Activated naive CD8-positive, alpha-beta T cell treated with anti-CD3 and anti-CD28 coated beads, Interleukin-2, amount 10 ng/mL, durations not matched to agents 7 days and 5 days (primary cell): Measurements from ENCODE around the gene AHDC1. TPM values are rescaled to one million over a fixed set of nuclear protein-coding genes. Genes with fewer than 3 reads are reported as not detected.
A peak's percentile ranks its signal among the peaks of the same experiment; 100 is the strongest.

ENCODE experiments used
- ATAC-seq: fragments of 150-1000 bp; cut with Tn5 transposase; one replicate; pipeline ENCODE4 v1.10.0; 2021; ENCODE audit warnings: low read depth, moderate library complexity
- POLR2A ChIA-PET: fragments of 350-600 bp; sonication (Branson Sonifier 250); formaldehyde crosslinking; loops from one replicate; lab custom pipeline; 2021; ENCODE audit warnings: antibody characterized with exemption; lab: Charles Lee
- DNase-seq: peaks from one replicate; pipeline ENCODE4 v3.0.0; 2021
- H3K27ac Mint-ChIP-seq: one replicate; pipeline ENCODE4 v1.8.0; 2022; ENCODE audit warnings: mild to moderate bottlenecking, mixed read lengths
- H3K27me3 Mint-ChIP-seq: one replicate; pipeline ENCODE4 v1.8.0; 2022; ENCODE audit warnings: mild to moderate bottlenecking, moderate library complexity, mixed read lengths
- H3K36me3 Mint-ChIP-seq: one replicate; pipeline ENCODE4 v1.8.0; 2021; ENCODE audit warnings: mild to moderate bottlenecking, mixed read lengths
- H3K4me1 Mint-ChIP-seq: one replicate; pipeline ENCODE4 v1.8.0; 2021; ENCODE audit warnings: mixed read lengths
- H3K4me3 Mint-ChIP-seq: one replicate; pipeline ENCODE4 v1.8.0; 2022; ENCODE audit warnings: mild to moderate bottlenecking, moderate library complexity, mixed read lengths
- H3K9me3 Mint-ChIP-seq: one replicate; pipeline ENCODE4 v1.8.0; 2021; ENCODE audit warnings: mixed read lengths
- total RNA-seq, 2 experiments: library from RNA; stranded (reverse); gene quantifications; one replicate each; pipeline ENCODE4 v1.2.3, GENCODE V29; 2021

AHDC1 gene
- total RNA-seq, 2 experiments from 2014 or later, result 21.6 to 22.2 TPM

- peaks cover 16% of the 10 kb centered on the region for H3K4me1 Mint-ChIP-seq
- H3K4me3 Mint-ChIP-seq, result no peak overlapping the region
- no peak for DNase-seq
- ATAC-seq, result no peak
- H3K9me3 Mint-ChIP-seq, result no peaks in the 10 kb centered on the region
- peaks cover 3% of the 10 kb centered on the region for H3K36me3 Mint-ChIP-seq
- H3K27me3 Mint-ChIP-seq, result peaks cover 10% of the 10 kb centered on the region
- H3K27ac Mint-ChIP-seq, result no peak overlapping the region
- POLR2A ChIA-PET, result no interaction called here
Measured at GRCh38 chr1:27572679-27573426, 31.1 kb downstream of the AHDC1 start.

DNA sequence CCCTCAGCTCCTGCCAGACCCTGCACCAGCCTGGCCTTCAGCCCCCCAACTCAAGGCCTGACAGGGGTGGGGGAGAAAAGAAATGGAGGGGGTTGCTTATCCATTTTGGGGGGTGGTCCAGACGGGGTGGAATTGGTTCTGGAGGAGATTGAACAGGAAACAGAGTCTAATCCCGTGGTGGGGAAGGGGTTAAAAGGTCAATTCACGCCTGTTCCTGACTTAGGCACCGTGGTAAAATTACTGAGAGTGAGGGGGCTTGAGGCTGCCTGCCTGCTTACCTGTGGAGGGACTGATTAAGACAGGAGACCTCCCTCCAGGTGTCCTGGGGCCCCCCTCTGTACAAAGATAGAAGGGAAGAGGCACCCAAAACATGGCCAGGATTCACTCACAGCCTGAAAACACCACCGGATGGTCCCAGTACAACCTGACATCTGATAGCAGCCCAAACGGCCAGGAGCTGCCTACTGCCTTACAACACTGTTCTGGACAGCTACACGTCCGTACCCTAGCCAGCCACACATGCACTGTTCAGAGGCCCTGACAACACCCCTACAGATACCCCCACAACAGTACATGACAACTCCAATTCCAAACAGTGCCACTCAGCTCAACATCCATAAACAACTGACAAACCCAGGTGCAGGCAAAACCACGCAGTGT lies 31.8 kb downstream of the AHDC1 start:
- Mint-ChIP-seq H3K4me1 (peaks cover 17% of the 10 kb centered on the region), H3K27me3 (peaks cover 10% of the 10 kb centered on the region), H3K27ac (no peak overlapping the region), H3K4me3 (no peak overlapping the region), H3K9me3 (no peaks in the 10 kb centered on the region), H3K36me3 (peaks cover 3% of the 10 kb centered on the region)
- ATAC-seq, result no peak
- no peak for DNase-seq
- POLR2A ChIA-PET, result no interaction called here

DNA sequence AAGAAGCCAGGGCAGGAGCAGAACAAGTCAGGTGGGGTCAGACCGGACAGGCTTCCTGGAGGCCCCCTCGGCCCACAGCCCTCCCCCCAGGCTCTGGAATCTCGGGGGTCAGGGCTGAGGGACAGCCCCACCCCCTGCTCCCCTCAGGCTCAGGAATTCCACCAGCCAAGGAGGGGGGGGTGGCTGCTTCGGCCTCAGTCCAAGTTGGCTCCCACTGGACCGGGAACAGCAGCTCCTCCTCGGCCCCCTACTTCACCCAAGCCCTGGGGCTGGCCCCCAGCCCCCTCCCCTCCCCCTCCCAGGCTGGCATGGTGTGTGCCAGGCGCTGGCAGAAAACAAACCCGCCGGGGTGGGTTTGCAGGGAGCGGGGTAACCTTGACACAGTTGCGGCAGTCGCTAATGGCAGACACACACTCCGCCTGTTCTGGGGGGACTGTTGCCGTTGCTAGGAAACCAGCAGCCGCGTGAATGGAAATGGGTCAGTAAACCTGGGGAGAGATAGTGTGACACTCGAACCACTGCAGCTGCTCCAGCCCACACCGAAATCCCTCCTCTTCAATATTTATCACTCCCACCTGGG lies 32.4 kb downstream of the AHDC1 start:
- Mint-ChIP-seq H3K9me3 (no peaks in the 10 kb centered on the region), H3K27me3 (peaks cover 4% of the 10 kb centered on the region), H3K4me1 (peaks cover 17% of the 10 kb centered on the region), H3K36me3 (peaks cover 3% of the 10 kb centered on the region), H3K4me3 (no peak overlapping the region), H3K27ac (no peak overlapping the region)
- no peak for ATAC-seq
- POLR2A ChIA-PET, result no interaction called here
- DNase-seq, result no peak

DNA sequence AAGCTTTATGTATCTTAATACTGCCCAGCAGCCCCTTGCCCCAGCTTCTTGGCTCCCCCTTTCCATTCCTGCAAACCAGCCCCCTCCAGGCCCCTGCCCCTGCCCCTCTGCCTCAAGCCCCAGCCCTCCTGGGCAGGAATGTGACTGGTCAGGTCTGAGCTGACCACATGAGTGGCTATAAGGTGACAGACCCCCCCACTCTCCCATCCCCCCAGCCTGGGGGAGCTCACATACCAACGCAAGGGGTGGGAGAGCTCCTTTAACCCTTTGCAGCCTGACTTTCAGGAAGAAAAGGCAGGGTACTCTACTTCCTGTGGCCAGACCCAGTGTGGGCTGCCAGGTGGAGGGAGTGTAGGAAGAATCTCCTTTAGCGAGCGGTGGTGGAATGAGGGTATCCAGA lies 33.2 kb downstream of the AHDC1 start:
- Mint-ChIP-seq H3K27ac (no peak overlapping the region), H3K4me3 (no peak overlapping the region), H3K36me3 (peaks cover 3% of the 10 kb centered on the region), H3K27me3 (peaks cover 3% of the 10 kb centered on the region), H3K9me3 (no peaks in the 10 kb centered on the region), H3K4me1 (peaks cover 20% of the 10 kb centered on the region)
- ATAC-seq (no peak), DNase-seq (no peak)
- POLR2A ChIA-PET, result no interaction called here

DNA sequence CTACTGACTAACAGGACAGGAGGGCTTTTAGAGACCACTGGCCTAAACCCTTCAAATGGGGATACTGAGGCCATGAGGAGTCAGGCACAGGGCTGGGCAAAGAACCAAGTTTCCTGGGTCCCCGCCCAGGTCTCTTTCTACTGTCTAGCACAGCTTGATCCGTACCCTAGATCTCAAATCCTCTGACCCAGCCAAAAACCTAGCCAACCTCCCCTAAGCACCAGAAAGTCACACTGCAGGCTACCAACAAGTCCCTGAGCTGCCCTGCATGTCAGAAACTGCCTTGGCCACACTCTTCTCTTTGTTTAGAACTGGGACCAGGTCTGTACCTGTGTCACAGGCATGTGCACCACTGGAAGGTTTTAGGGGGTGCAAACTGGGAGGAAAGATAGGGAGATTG lies 33.6 kb downstream of the AHDC1 start:
- no peak overlapping the region for H3K27ac Mint-ChIP-seq

DNA sequence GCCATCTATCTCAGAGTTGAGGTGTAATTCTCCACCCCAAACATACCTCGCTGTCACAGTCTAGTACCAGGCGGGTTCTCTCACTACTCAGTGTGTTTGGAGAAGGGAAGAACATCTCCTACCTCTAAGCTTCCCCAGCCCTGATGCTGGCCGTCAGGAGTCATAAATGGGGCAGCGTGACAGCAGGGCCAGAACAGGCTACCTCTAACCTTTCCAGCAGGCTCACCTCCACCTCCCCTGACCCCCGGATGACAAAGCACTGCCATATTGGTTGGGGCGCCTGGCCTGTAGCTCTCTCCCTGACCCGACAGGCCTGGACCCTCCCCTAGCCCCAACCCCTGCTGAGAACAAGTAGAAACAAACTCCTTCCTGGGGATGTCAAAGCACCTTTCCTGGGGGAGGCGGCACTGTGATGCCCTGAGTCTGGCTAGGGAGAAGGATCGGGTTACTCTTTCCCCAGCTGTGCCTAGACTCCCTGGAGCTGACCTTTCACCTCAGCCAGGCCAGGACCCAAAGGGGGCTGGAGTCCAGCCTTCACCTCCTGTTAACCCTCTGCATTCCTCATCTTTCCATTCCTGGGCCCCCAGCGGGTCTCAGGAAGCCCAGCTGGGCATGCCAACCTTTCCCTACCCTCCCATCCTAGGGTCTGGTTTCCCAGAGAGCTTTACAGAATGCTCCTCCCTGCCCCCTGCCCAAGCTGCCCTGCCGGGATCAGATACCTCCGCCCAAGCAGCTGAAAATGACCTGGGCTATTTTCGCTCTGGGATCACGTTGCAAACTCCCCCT lies 34.2 kb downstream of the AHDC1 start:
- H3K9me3 Mint-ChIP-seq, result no peaks in the 10 kb centered on the region
- DNase-seq (no peak), ATAC-seq (no peak)
- POLR2A ChIA-PET, result no interaction called here
- H3K4me3 Mint-ChIP-seq, result peak overlapping the region; percentile 69
- H3K36me3 Mint-ChIP-seq, result peaks cover 3% of the 10 kb centered on the region
- H3K27ac Mint-ChIP-seq, result no peak overlapping the region
- peaks cover 3% of the 10 kb centered on the region for H3K27me3 Mint-ChIP-seq
- peaks cover 20% of the 10 kb centered on the region for H3K4me1 Mint-ChIP-seq

More for the DNA sequence above, 33.6 kb downstream of the AHDC1 start:
- Mint-ChIP-seq H3K4me1 (peaks cover 20% of the 10 kb centered on the region), H3K36me3 (peaks cover 3% of the 10 kb centered on the region), H3K9me3 (no peaks in the 10 kb centered on the region), H3K27me3 (peaks cover 3% of the 10 kb centered on the region), H3K4me3 (no peak overlapping the region)
- no peak for ATAC-seq
- POLR2A ChIA-PET, result no interaction called here
- DNase-seq, result no peak

- ATAC-seq (no peak), DNase-seq (no peak)
- Mint-ChIP-seq H3K4me3 (peak overlapping the region; percentile 69), H3K27ac (peak overlapping the region; percentile 56), H3K9me3 (no peaks in the 10 kb centered on the region), H3K36me3 (no peaks in the 10 kb centered on the region), H3K27me3 (no peaks in the 10 kb centered on the region), H3K4me1 (peaks cover 16% of the 10 kb centered on the region)
- POLR2A ChIA-PET, result interaction anchor here (1.0 to 1.5 kb wide), 2 partner anchors 36 to 49 kb away, joined by 3 to 5 read pairs; no protein-coding TSS in a partner anchor
Measured at GRCh38 chr1:27569088-27569460, 34.9 kb downstream of the AHDC1 start.

- ATAC-seq, result peak; percentile 92
- Mint-ChIP-seq H3K9me3 (no peaks in the 10 kb centered on the region), H3K4me1 (peaks cover 21% of the 10 kb centered on the region), H3K4me3 (peak overlapping the region; percentile 70), H3K36me3 (no peaks in the 10 kb centered on the region), H3K27ac (no peak overlapping the region), H3K27me3 (no peaks in the 10 kb centered on the region)
- POLR2A ChIA-PET, result interaction anchor here (1.0 to 1.7 kb wide), 4 partner anchors 12 to 78 kb away, joined by 3 to 5 read pairs (median 4); partner anchors contain the start of gene WASF2
- DNase-seq, result peak; percentile 97
Measured at GRCh38 chr1:27568300-27569087, 35.5 kb downstream of the AHDC1 start.

- Mint-ChIP-seq H3K36me3 (no peaks in the 10 kb centered on the region), H3K9me3 (no peaks in the 10 kb centered on the region), H3K27me3 (no peaks in the 10 kb centered on the region), H3K4me1 (peaks cover 22% of the 10 kb centered on the region), H3K4me3 (peak overlapping the region; percentile 70), H3K27ac (no peak overlapping the region)
- POLR2A ChIA-PET, result interaction anchor here (1.0 to 1.7 kb wide), 4 partner anchors 11 to 95 kb away, joined by 3 to 5 read pairs (median 4); partner anchors contain the start of gene WASF2
- no peak for ATAC-seq
- DNase-seq, result no peak
Measured at GRCh38 chr1:27567971-27568299, 36.0 kb downstream of the AHDC1 start.

DNA sequence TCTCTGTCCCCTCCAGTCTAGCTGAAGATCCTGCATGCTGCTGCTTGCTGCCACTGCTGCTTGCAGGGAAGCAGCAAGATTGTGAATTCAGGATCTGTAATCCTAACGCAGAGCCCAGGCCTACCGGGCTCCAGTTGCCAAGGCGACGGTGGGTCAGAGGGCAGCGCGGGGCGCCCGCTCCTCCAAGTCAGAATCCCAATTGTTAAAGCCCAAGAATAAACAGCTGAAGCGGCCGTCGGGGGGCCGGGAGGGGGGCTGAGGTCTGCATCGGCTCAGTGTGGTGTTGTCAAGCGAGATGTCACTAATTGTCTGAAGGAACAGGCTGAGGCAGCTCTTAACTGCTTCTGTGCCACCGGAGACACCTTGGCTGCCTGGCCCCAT lies 36.8 kb downstream of the AHDC1 start:
- no peak for ATAC-seq
- no peaks in the 10 kb centered on the region for H3K9me3 Mint-ChIP-seq
- no peak for DNase-seq
- H3K27me3 Mint-ChIP-seq, result no peaks in the 10 kb centered on the region
- POLR2A ChIA-PET, result interaction anchor here (1.1 to 1.7 kb wide), 2 partner anchors 10 to 96 kb away, joined by 3 to 5 read pairs; no protein-coding TSS in a partner anchor
- H3K27ac Mint-ChIP-seq, result no peak overlapping the region
- peaks cover 19% of the 10 kb centered on the region for H3K4me1 Mint-ChIP-seq
- H3K4me3 Mint-ChIP-seq, result no peak overlapping the region
- no peaks in the 10 kb centered on the region for H3K36me3 Mint-ChIP-seq

DNA sequence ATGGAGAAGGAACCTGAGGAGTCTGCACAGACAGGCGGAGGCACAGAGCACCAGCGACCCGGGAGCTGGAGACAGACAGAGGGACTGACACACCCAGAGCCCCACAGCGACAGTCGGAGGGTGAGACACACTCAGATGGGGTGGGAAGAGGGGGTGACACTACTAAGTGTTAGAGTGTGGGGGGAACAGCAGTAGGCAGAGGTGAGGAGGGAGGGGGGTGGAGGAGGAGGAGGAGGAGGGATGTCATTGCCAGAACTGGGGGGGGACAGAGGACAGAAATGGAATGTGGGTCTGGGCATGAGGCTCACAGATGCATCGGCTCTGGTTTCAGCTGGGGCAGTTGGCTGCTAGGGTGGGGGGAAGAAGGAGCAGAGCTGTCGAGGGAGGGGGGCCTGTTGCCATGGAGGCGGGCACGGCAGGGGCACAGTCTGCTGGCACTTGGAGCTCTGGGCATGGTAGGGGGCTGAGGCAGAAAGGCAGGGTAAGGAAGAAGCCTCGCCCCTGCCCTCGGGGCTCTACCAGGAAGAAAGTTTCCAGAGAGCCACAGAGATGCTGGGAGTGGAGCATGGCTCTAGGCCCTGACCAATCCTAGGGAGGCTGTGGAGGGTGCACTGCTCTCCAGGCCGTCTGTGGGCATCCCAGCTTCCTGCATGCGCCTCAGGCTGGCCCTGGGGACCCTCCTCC lies 37.3 kb downstream of the AHDC1 start:
- Mint-ChIP-seq H3K4me3 (no peak overlapping the region), H3K27ac (no peak overlapping the region), H3K4me1 (peaks cover 21% of the 10 kb centered on the region), H3K36me3 (no peaks in the 10 kb centered on the region), H3K27me3 (no peaks in the 10 kb centered on the region), H3K9me3 (no peaks in the 10 kb centered on the region)
- DNase-seq, result no peak
- POLR2A ChIA-PET, result interaction anchor here (1.1 kb wide), 1 partner anchor 96 kb away, joined by 3 read pairs; no protein-coding TSS in a partner anchor
- ATAC-seq, result no peak
